ENCODE measurements around the gene TSPEAR.

DNA sequence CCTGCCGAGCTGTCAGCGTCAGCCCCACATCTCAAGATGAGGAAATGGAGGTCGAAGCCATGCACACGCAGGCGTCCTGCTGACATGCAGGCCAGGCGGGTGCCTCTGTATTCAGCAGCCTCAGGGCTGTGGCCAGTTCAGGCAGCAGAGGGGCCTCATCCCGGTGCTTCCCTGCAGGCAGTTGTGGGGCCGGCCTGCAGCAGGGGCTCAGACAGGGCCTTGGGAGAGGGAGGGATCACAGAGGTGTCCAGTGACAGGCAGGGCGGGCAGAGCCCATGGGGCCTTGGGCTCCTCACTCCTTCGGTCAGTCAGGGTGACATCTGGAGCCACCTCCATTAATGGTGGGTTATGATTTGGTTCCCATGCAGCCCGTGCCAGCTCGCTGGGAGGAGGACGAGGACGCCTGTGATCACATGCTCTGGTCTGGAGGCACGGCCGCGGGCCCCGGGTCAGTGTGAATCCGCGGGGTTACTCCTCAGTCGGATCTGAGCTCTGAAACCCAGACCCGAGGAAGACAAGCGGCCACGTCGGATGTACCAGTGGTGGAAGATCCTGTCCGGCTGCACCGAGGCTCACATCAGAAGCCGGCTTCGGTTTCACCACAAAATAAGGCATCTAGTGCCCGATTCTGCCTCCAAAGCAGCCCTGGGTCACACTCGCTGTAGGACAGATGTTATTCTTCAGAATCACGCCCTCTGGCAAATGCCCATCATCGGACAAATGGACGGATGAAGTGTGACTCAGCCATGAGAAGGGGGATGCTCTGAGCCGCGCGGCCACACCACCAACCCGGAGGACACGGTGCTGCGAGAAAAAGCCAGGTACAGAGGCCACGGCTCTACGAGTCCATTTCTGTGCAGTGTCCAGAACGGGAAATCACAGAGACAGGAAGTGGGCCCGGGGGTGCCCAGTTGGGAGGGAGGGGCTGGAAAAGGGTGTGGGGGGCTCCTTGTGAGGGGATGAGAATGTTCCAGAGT lies 204.8 kb downstream of the TSPEAR start:
- TF ChIP-seq CTCF (IDR thresholded peaks at IDR 0.05): no peak
- TF ChIP-seq POLR2A (IDR thresholded peaks at IDR 0.05): no peak
